Right lobe of liver (tissue), 4 donors: ENCODE data around the gene ANKH.

Experiments used
- POLR2A ChIP-seq: fragments of 450-650 bp; IDR thresholded peaks from one replicate; pipeline ENCODE4 v1.6.1; 2017; ENCODE audit warnings: antibody characterized with exemption, mild to moderate bottlenecking
- TF ChIP-seq, protein P1 (sequence below), 4 donors: fragments of 200-600 bp in 3 of 4; fragments of 450-650 bp in 1 of 4; IDR thresholded peaks; one replicate each; pipeline versions ENCODE4 v1.5.1 to v1.8.0; 2016 to 2022; ENCODE audit warnings: antibody characterized with exemption in 4 of 4, mild to moderate bottlenecking in 2 of 4
- donor health status: DM: no; HTN: no; CAD: no.
- donor health status: DM: no; HTN: no; CAD: no.
- donor health status: DM: no; HTN: yes; CAD: no.

DNA sequence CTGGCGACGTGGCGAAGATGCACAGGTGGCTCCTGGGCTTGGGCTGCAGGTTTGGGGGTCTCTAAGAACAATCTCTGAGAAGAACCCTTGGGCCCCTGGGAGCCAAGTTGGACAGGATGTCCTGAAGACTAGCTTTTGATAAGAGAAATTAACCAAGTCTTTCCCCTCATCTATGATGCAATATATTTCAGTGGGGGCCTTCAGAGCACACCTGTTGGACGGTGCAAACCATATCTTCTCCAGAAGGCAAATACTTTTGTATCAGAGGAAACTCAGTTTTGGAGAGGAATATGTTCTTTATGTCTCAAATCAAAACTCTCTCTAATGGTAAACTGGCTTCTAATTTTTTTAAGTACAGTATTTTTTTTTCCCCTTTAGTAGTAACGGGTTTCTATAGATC is 178.5 kb downstream of the ANKH start:
- TF ChIP-seq, protein P1, sequence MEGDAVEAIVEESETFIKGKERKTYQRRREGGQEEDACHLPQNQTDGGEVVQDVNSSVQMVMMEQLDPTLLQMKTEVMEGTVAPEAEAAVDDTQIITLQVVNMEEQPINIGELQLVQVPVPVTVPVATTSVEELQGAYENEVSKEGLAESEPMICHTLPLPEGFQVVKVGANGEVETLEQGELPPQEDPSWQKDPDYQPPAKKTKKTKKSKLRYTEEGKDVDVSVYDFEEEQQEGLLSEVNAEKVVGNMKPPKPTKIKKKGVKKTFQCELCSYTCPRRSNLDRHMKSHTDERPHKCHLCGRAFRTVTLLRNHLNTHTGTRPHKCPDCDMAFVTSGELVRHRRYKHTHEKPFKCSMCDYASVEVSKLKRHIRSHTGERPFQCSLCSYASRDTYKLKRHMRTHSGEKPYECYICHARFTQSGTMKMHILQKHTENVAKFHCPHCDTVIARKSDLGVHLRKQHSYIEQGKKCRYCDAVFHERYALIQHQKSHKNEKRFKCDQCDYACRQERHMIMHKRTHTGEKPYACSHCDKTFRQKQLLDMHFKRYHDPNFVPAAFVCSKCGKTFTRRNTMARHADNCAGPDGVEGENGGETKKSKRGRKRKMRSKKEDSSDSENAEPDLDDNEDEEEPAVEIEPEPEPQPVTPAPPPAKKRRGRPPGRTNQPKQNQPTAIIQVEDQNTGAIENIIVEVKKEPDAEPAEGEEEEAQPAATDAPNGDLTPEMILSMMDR (IDR thresholded peaks at IDR 0.05) = no peak
- no peak for TF ChIP-seq POLR2A
